Muscle of leg (tissue), 16 donors: ENCODE measurements around the gene MAPK11. TPM values are rescaled to one million over a fixed set of nuclear protein-coding genes. Genes with fewer than 3 reads are reported as not detected.
A peak's percentile ranks its signal among the peaks of the same experiment; 100 is the strongest.

Source experiments
- DNase-seq: peaks from one replicate; pipeline ENCODE4 v3.0.0; 2013
- H3K27ac ChIP-seq: one replicate; pipeline ENCODE4 v1.5.1; 2013; ENCODE audit warnings: mild to moderate bottlenecking, low read length, control low read depth
- H3K27me3 ChIP-seq: one replicate; pipeline ENCODE4 v1.6.1; 2013; ENCODE audit warnings: low read length; ENCODE audit not compliant: control insufficient read depth, insufficient read depth
- H3K36me3 ChIP-seq: one replicate; pipeline ENCODE4 v1.6.1; 2013; ENCODE audit warnings: low read length; ENCODE audit not compliant: control insufficient read depth, insufficient read depth
- H3K4me1 ChIP-seq: one replicate; pipeline ENCODE4 v1.6.1; 2013; ENCODE audit warnings: low read length; ENCODE audit not compliant: control insufficient read depth, insufficient read depth
- H3K4me3 ChIP-seq: one replicate; pipeline ENCODE4 v1.5.1; 2013; ENCODE audit warnings: low read length, control low read depth
- H3K9me3 ChIP-seq: replicated peaks from 2 replicates; pipeline ENCODE4 v1.6.1; 2013; ENCODE audit warnings: low read depth, low read length; ENCODE audit not compliant: control insufficient read depth
- WGBS: methylation state at CpG from one replicate; pipeline ENCODE4 v1.1.5; 2013; ENCODE audit warnings: missing lambda C conversion rate; ENCODE audit not compliant: insufficient coverage; 5-methylcytosine and 5-hydroxymethylcytosine counted together
- long read RNA-seq, 11 donors: transcript quantifications; one replicate each; lab custom pipeline, GENCODE V29; 2026
- polyA plus RNA-seq, 8 donors: library from polyadenylated mRNA; unstranded; fragments of 120-200 nt; gene quantifications; one replicate each; pipeline versions ENCODE4 v1.2.1 to v1.2.3, GENCODE V29; 2013; ENCODE audit warnings: inconsistent platforms in 1 of 8, low replicate concordance in 1 of 8; ENCODE audit not compliant: insufficient read length in 8 of 8, insufficient read depth in 1 of 8
- total RNA-seq: library from RNA; stranded (reverse); fragments of 120-200 nt; gene quantifications from one replicate; pipeline ENCODE4 v1.2.4, GENCODE V29; 2013

Gene MAPK11
- total RNA-seq: 4.5 TPM
- polyA plus RNA-seq: 1 to 10 TPM; 6.1 to 8.7 (median 6.8) TPM
- long read RNA-seq, donor 1, partial matches to known transcripts: 0 of 1 reads
- long read RNA-seq, donor 1, other reads (novel, unspliced or antisense): 0 of 1 reads
- long read RNA-seq, donor 2: 0 reads
- long read RNA-seq, donor 3, partial matches to known transcripts: 0 of 2 reads
- long read RNA-seq, donor 3, other reads (novel, unspliced or antisense): 0 of 2 reads
- long read RNA-seq, donor 4, partial matches to known transcripts: 0 of 2 reads
- long read RNA-seq, donor 4, other reads (novel, unspliced or antisense): 0 of 2 reads
- long read RNA-seq, donor 5, transcript MAPK11-201 (12 exons, 2,431 nt): major isoform, 5 of 5 reads
- long read RNA-seq, donor 5, partial matches to known transcripts: 0 of 5 reads
- long read RNA-seq, donor 5, other reads (novel, unspliced or antisense): 0 of 5 reads
- long read RNA-seq, donor 6: 0 reads
- long read RNA-seq, donor 7: 0 reads
- long read RNA-seq, donor 8, partial matches to known transcripts: 0 of 1 reads
- long read RNA-seq, donor 8, other reads (novel, unspliced or antisense): 0 of 1 reads
- long read RNA-seq, donor 9: 0 reads
- long read RNA-seq, donor 10: 0 reads
- long read RNA-seq, donor 11, partial matches to known transcripts: 0 of 1 reads
- long read RNA-seq, donor 11, other reads (novel, unspliced or antisense): 0 of 1 reads

DNA sequence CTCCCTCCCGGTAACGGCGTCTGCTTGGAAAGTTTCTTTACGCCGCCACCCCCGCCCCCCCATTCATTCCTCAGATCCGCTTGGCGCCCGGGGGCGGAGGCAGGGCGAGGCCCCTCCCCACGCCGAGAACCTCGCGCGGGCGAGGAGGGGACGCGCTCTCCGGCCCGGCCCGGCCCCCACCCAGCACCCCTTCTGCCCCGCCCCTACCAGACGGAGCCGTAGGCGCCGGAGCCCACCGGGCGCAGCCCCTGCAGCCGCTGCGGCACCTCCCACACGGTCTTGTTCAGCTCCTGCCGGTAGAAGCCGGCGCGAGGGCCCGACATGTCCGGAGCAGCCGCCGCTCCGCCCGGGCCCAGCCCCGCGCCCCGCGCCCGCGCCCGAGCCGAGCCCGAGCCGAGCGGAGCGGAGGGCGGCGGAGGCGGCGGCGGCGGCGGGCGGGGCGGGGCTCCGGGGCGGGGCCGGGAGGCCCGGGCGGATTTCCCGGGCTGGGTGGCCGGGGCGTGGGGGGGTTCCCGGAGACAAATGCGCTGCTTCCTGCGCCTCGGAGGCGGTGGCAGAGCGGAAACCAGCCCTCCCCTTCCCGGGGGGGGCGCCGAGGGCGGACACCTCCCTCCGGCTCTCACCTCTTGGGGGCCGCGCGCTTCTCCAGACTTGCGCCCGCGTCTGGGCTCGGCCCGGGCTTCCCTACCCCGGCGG is at the start of gene MAPK11:
TSS of gene MAPK11 (minus strand) at position 411 of the 696 bp plus-strand sequence. CDS start at position 323, 88 bp downstream.
- H3K27me3 ChIP-seq: peaks cover 59% of the 10 kb centered on the region
- WGBS: under 1% methylated on average over 72 of the region's 92 CpGs
- H3K4me1 ChIP-seq: peaks cover 48% of the 10 kb centered on the region
- no peaks in the 10 kb centered on the region for H3K9me3 ChIP-seq
- H3K4me3 ChIP-seq: peak within 1 kb of the TSS; percentile 43
- peak; percentile 58 for DNase-seq
- H3K36me3 ChIP-seq: peaks cover 7% of the 10 kb centered on the region
- peak within 1 kb of the TSS; percentile 55 for H3K27ac ChIP-seq

DNA sequence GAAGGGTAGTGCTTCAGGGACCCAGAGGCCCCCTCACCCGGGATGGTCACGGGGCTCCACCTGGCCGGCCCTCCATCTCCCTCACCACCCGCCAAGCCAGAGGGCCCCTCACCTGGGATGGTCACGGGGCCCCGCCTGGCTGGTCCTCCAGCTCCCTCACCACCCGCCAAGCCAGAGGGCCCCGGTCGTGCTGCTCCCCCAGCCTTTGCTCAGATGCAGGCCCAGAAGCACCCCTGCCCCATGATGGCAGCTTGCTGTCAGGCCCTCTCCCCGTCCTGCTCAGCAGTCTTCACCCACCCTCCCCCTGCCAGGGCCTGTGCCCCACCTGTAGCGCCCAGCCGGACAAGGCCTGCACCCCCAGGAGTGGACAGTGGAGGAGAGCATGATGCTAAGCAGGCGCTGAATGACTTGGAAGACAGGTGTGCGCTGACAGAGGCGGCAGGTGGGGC is 49.3 kb upstream of the MAPK11 start:
- no peak overlapping the region for H3K4me3 ChIP-seq
- no peaks in the 10 kb centered on the region for H3K27me3 ChIP-seq
- H3K36me3 ChIP-seq: no peaks in the 10 kb centered on the region
- no peak for DNase-seq
- 83% methylated on average over 12 of the region's 15 CpGs for WGBS
- H3K27ac ChIP-seq: no peak overlapping the region
- H3K4me1 ChIP-seq: no peaks in the 10 kb centered on the region
- H3K9me3 ChIP-seq: no peaks in the 10 kb centered on the region

DNA sequence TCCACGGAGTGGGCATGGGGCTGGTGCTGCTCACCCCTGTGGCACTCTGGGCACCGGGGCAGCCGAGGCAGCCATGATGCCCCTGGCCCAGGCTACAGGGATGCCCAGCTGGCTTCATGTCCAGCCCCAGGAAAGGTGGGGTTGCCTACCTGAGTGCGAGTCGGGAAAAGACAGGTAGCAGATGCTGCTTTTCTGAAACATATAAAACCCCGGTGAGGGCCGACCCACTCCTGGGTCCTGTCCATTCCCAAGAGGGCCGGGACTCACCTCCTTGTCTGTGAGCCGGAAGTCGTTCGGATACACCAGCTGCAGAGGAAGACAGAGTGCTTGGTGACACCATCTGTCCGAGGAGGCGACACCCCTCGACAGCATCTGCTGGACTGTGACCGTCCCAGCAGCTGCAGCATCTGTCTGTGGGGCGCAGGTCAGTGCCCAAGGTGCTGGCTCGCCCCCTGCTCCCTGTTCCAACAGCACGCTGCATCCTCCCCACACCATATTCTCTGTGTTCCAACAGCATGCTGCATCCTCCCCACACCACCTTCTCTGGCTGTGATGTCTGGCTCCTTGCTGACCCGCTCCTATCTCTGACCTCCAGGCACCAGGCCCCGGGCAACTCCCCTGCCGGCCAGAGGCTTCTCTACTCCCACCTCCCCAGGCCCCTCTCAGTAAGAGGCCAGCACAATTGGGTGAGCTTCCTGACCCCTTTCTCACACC is 48.7 kb upstream of the MAPK11 start:
- DNase-seq: no peak
- Histone ChIP-seq H3K27ac (no peak overlapping the region), H3K9me3 (no peaks in the 10 kb centered on the region), H3K36me3 (no peaks in the 10 kb centered on the region), H3K4me3 (no peak overlapping the region), H3K27me3 (no peaks in the 10 kb centered on the region), H3K4me1 (no peaks in the 10 kb centered on the region)
- 72% methylated on average over 19 of the region's 21 CpGs for WGBS

- Histone ChIP-seq H3K27ac (no peak overlapping the region), H3K27me3 (no peaks in the 10 kb centered on the region), H3K36me3 (no peaks in the 10 kb centered on the region), H3K9me3 (no peaks in the 10 kb centered on the region), H3K4me1 (no peaks in the 10 kb centered on the region), H3K4me3 (no peak overlapping the region)
- WGBS: 75% methylated on average over 5 of the region's 7 CpGs
- no peak for DNase-seq
Observed at GRCh38 chr22:50318356-50318697, 48.1 kb upstream of the MAPK11 start.

- no peak for DNase-seq
- Histone ChIP-seq H3K27me3 (no peaks in the 10 kb centered on the region), H3K4me3 (no peak overlapping the region), H3K27ac (no peak overlapping the region), H3K36me3 (no peaks in the 10 kb centered on the region), H3K9me3 (no peaks in the 10 kb centered on the region), H3K4me1 (no peaks in the 10 kb centered on the region)
- WGBS: 87% methylated on average over 7 of the region's 7 CpGs
Observed at GRCh38 chr22:50317674-50318073, 47.5 kb upstream of the MAPK11 start.

- WGBS: 82% methylated on average over 9 of the region's 9 CpGs
Observed at GRCh38 chr22:50317178-50317577, 47.0 kb upstream of the MAPK11 start.

GRCh38 chr22:50316114-50317065 is 46.2 kb upstream of the MAPK11 start:
- no peak overlapping the region for H3K4me3 ChIP-seq
- no peaks in the 10 kb centered on the region for H3K27me3 ChIP-seq
- DNase-seq: no peak
- H3K9me3 ChIP-seq: no peaks in the 10 kb centered on the region
- WGBS: 81% methylated on average over 28 of the region's 45 CpGs
- H3K27ac ChIP-seq: no peak overlapping the region
- H3K36me3 ChIP-seq: no peaks in the 10 kb centered on the region
- no peaks in the 10 kb centered on the region for H3K4me1 ChIP-seq

More at GRCh38 chr22:50317178-50317577, 47.0 kb upstream of the MAPK11 start:
- Histone ChIP-seq H3K9me3 (no peaks in the 10 kb centered on the region), H3K4me3 (no peak overlapping the region), H3K27ac (no peak overlapping the region), H3K36me3 (no peaks in the 10 kb centered on the region), H3K27me3 (no peaks in the 10 kb centered on the region), H3K4me1 (no peaks in the 10 kb centered on the region)
- no peak for DNase-seq

DNA sequence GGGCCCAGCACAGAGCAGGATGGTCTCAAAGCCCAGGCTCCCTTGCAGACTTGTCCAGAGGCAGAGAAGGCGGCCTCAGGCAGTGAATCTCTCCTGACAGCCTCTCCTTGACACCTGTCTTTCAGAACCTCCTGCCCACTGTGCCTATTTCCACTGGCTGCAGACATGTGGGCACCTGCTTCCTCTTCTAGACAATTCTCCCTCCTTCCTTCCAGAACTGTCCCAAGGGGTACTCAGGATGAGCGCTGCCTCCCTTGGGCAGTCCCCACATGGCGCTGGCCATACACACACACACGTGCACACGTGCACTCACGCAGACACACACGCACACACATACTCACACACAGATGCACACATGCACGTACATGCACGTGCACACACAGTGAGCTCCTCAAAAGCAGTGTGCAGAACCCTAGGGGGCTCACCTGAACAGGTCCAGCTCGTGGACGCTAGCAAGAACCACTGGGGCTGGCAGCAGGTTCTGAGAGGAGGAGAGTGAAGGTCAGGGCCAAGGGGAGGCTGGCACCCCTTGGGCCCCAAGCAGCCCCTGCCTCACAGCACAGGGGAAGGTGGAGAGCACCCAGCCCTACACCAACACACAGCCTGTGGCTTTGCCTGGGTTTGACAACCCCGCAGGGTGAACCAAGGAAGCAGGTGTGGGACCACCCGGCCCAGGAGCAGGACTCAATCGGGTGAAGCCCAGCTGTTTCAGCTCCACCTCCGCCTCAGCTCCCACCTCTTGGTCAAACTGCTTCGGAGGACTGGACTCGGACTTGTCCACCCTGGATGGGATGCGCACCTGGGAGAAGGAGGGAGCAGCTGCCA is 45.3 kb upstream of the MAPK11 start:
- Histone ChIP-seq H3K36me3 (no peaks in the 10 kb centered on the region), H3K9me3 (no peaks in the 10 kb centered on the region), H3K27me3 (no peaks in the 10 kb centered on the region), H3K4me3 (no peak overlapping the region), H3K27ac (no peak overlapping the region), H3K4me1 (no peaks in the 10 kb centered on the region)
- 86% methylated on average over 13 of the region's 18 CpGs for WGBS
- DNase-seq: no peak
